Measurements from ENCODE around the gene APBA3. TPM values are rescaled to one million over a fixed set of nuclear protein-coding genes. Genes with fewer than 3 reads are reported as not detected.

Gene APBA3
- total and polyA plus RNA-seq, 3 donors from 2014 or later, result 12.0 to 48.3 (median 34.4) TPM

DNA sequence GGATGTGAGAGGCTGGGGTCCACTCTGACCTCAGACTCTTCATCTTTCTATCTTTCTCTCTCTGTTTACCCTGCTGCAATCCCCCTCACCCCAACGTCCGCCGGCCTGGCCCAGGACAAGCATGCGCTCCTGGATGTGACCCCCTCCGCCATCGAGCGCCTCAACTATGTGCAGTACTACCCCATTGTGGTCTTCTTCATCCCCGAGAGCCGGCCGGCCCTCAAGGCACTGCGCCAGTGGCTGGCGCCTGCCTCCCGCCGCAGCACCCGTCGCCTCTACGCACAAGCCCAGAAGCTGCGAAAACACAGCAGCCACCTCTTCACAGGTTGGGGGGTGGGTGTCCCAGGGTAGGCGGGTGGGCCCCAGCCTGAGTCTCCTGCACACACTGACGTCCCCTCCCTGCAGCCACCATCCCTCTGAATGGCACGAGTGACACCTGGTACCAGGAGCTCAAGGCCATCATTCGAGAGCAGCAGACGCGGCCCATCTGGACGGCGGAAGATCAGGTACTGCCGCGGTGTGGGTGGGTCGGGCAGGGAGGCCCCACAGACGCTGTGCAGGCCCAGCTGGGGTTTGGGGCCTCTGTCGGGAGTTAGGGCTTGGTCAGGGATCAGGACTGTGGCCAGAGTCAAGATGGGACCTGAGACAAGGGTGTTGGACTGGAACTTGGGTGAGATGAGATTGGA lies 15.0 kb downstream of the APBA3 start:
- DNase-seq, result no peak
- H3K4me1 ChIP-seq, result no peaks in the 10 kb centered on the region
- TF ChIP-seq, protein P1, sequence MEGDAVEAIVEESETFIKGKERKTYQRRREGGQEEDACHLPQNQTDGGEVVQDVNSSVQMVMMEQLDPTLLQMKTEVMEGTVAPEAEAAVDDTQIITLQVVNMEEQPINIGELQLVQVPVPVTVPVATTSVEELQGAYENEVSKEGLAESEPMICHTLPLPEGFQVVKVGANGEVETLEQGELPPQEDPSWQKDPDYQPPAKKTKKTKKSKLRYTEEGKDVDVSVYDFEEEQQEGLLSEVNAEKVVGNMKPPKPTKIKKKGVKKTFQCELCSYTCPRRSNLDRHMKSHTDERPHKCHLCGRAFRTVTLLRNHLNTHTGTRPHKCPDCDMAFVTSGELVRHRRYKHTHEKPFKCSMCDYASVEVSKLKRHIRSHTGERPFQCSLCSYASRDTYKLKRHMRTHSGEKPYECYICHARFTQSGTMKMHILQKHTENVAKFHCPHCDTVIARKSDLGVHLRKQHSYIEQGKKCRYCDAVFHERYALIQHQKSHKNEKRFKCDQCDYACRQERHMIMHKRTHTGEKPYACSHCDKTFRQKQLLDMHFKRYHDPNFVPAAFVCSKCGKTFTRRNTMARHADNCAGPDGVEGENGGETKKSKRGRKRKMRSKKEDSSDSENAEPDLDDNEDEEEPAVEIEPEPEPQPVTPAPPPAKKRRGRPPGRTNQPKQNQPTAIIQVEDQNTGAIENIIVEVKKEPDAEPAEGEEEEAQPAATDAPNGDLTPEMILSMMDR (IDR thresholded peaks at IDR 0.05), result no peak
- no peak for TF ChIP-seq POLR2A (IDR thresholded peaks at IDR 0.05)
- no peaks in the 10 kb centered on the region for H3K9me3 ChIP-seq
- intact Hi-C loops (cut with DNase I; ENCODE audit: low total_unique reads), result no loop called here
- H3K27me3 ChIP-seq, result no peaks in the 10 kb centered on the region
- no peak overlapping the region for H3K27ac ChIP-seq
- WGBS, 2 donors, result 53 to 66% methylated on average over 23 to 31 of the region's 31 CpGs
- no peak overlapping the region for H3K4me3 ChIP-seq
- no peaks in the 10 kb centered on the region for H3K36me3 ChIP-seq (ENCODE audit: low read depth, missing control alignments)

- Histone ChIP-seq H3K4me1 (no peaks in the 10 kb centered on the region), H3K4me3 (no peak overlapping the region), H3K36me3 (ENCODE audit: low read depth, missing control alignments) (no peaks in the 10 kb centered on the region), H3K9me3 (no peaks in the 10 kb centered on the region), H3K27me3 (no peaks in the 10 kb centered on the region), H3K27ac (no peak overlapping the region)
- DNase-seq, result no peak
- no peak for TF ChIP-seq POLR2A (IDR thresholded peaks at IDR 0.05)
- TF ChIP-seq, protein P1 (IDR thresholded peaks at IDR 0.05), result no peak
- intact Hi-C loops (cut with DNase I; ENCODE audit: low total_unique reads), result no loop called here
- WGBS, 2 donors, result 69 to 92% methylated on average over 8 of the region's 8 CpGs
Observed at GRCh38 chr19:3745363-3746045, 16.0 kb downstream of the APBA3 start.

DNA sequence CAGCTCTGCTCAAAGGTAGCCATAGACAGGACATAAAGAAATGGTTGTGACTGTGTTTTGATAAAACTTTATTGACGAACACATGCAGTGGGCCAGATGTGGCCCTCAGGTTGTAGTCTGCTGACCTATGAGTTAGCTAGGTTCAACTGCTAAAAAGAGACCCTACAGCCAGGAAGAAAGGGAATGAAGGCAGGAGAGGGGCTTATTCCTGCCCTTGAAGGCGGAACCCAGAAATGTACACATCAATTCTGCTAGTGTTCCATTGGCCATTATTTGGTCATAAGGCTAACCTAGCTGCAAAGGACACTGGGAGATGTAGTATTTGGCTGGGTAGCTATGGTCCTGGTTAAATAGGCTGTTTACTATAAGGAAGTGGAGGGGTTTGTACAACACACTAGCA lies 18.0 kb downstream of the APBA3 start:
- WGBS, 2 donors, result 94 to 95% methylated on average over 2 of the region's 2 CpGs
- Histone ChIP-seq H3K27ac (no peak overlapping the region), H3K4me1 (no peaks in the 10 kb centered on the region), H3K36me3 (ENCODE audit: low read depth, missing control alignments) (no peaks in the 10 kb centered on the region), H3K4me3 (no peak overlapping the region), H3K27me3 (no peaks in the 10 kb centered on the region), H3K9me3 (no peaks in the 10 kb centered on the region)
- no peak for DNase-seq
- intact Hi-C loops (cut with DNase I; ENCODE audit: low total_unique reads), result no loop called here
- TF ChIP-seq POLR2A (IDR thresholded peaks at IDR 0.05), result no peak
- TF ChIP-seq, protein P1 (IDR thresholded peaks at IDR 0.05), result no peak

GRCh38 chr19:3740431-3740830 lies 21.1 kb downstream of the APBA3 start:
- Histone ChIP-seq H3K27me3 (no peaks in the 10 kb centered on the region), H3K4me1 (no peaks in the 10 kb centered on the region), H3K9me3 (no peaks in the 10 kb centered on the region), H3K27ac (no peak overlapping the region), H3K36me3 (ENCODE audit: low read depth, missing control alignments) (no peaks in the 10 kb centered on the region), H3K4me3 (no peak overlapping the region)
- TF ChIP-seq POLR2A (IDR thresholded peaks at IDR 0.05), result no peak
- TF ChIP-seq, protein P1 (IDR thresholded peaks at IDR 0.05), result no peak
- intact Hi-C loops (cut with DNase I; ENCODE audit: low total_unique reads), result no loop called here
- 87 to 88% methylated on average over 11 to 24 of the region's 24 CpGs for WGBS, 2 donors
- DNase-seq, result no peak

Measured in testis (tissue), 3 donors.